ENCODE data around the gene GRAMD2A. TPM values are rescaled to one million over a fixed set of nuclear protein-coding genes. Genes with fewer than 3 reads are reported as not detected.

GRAMD2A gene
- total RNA-seq, 4 donors from 2014 or later: 0.65 TPM; not detected in 3

DNA sequence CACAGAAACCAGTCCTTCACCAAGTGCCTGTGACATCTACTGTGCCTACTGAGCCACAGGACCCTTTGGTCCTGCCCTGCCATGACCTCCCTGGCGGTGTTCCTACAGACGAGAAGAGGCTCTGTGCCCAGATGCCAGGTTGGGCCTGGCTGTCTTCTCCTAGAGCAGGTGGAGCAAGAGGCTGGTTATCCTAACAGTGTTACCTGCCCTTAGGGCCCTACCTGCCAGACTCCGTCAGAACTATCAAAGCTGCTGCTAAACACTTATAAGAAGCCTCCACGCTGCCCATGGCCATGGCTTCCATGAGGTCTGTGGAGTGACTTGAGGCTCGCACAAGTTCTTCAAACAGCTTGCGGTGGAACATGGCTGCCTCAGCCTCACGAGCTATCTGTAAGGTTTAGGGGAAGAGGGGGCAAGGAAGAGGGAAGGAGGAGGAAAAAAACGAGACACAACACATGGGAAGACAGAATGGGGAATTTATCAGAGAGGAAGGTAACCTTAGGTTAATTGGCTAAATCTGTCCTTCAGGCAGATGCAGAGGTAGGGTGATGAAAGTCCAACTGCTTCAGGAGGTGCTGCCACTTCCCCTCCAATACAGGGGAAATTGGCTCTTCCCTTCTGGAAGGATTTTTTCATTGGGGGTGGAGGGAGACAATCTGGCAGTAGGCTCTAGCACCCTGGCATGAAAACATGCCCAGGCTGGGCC, 5.4 kb upstream of the GRAMD2A start:
- no peak for TF ChIP-seq CTCF (IDR thresholded peaks at IDR 0.05; ENCODE audit: low read depth)

GRCh38 chr15:72202302-72202701, 4.7 kb upstream of the GRAMD2A start:
- no peak for TF ChIP-seq CTCF (IDR thresholded peaks at IDR 0.05; ENCODE audit: low read depth)

DNA sequence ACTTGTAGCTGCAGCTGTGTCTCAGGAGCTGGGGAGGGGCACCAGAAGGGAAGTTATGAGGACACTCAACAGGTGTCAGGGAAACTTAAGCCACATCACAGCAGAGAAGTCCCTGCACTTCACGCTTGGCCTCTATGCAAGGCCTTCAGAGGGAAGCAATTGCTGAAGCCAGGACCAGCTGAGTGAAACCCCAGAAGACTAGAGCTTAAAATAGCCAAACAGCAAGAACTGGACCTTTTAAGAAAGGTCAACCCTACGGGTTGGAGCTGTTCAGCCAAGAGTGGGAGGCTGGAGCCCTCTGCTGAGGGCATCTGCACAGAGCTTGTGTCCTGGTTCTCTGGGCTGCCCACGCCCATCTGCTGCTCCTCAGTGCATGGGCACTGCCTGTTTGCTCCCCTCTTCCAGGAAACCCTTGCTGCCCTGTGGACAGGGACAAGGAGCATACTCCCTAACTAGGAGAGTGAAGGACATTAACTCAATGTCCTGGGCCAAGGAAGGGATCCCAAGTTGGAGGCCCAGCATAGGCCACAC, 3.9 kb upstream of the GRAMD2A start:
- TF ChIP-seq CTCF (IDR thresholded peaks at IDR 0.05; ENCODE audit: low read depth): no peak

DNA sequence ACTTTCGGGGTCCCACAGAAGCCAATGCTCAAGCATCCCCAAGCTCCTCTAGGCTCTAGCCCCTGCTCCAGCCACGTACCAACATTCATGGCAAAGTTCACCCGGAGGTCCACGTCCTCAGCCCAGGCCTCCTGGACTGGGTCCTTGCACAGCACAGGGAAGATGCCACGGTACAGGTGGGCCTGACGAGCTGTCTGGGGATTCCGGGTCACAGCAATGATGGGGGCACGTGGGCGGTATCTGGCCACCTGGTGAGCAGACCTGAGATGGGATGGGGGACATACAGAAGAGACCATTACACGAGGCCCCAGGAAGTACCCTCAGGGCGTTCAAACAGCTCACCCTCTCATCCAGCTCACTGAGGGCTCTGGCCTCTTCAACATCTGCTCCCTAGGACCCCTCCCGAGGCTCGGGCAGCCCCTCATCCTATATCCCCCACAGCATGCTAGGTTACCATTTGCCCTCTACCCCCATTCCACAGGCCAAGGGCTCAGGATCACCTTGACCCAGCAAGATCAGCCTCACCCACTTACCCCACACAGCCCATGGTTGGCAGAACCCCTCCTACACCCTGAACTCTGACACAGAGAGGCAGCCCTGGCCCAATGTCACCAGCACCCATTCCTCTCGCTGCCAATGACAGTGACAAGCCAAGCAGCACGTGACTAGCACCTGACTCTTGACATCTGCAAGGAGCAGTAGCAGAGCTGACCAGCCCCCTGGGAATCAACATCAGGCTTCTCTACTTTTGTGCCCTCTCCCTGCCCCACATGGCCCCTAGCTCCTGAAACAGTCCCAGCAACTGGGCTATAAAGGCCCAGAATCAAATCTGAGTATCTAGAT, 3.0 kb upstream of the GRAMD2A start:
- TF ChIP-seq CTCF (IDR thresholded peaks at IDR 0.05; ENCODE audit: low read depth): no peak

GRCh38 chr15:72199721-72200212, 2.2 kb upstream of the GRAMD2A start:
- TF ChIP-seq CTCF (IDR thresholded peaks at IDR 0.05; ENCODE audit: low read depth): no peak

DNA sequence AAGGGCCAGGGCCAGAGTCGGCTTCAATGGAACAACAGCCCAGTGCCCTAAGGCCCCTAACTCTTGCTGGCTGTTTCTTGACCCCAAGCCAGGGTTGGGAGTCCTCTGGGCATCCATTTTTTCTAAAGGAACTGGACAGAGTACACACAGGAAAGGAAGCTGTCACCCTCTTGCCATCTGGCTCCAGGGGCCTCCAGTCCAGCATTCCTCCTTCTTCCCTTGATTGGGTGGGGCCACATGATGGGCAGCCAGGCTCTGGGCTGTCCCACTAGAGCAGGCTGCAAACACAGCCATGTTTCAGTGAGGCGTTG, 1.6 kb upstream of the GRAMD2A start:
- TF ChIP-seq CTCF (IDR thresholded peaks at IDR 0.05; ENCODE audit: low read depth): no peak
